ENCODE measurements around the gene NDUFS1.
"Not testable (repeated sequence)": the region's sequence is repeated elsewhere in the genome, so short reads cannot be mapped to it uniquely, and the experiment has no call there.

Gene NDUFS1

DNA sequence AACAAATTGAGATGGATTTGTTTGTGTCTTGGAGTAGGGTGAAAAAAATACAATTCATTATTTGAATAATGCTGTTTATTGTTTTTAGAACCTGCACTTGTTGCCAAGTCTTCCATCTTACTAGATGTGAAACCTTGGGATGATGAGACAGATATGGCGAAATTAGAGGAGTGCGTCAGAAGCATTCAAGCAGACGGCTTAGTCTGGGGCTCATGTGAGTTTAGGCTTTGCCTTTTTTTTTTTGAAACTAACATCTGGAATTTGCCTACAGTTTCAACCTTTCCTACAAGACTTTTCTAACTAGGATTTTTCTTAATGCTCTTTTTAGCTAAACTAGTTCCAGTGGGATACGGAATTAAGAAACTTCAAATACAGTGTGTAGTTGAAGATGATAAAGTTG, 3.2 kb upstream of the NDUFS1 start:
- not testable (repeated sequence) for DNase-seq (ENCODE audit: low spot score)

- DNase-seq (ENCODE audit: low spot score) = no peak
These were observed 1.5 kb upstream of the NDUFS1 start for GRCh38 chr2:206160807-206161179.

GRCh38 chr2:206160125-206160806, 1.0 kb upstream of the NDUFS1 start:
- no peak for DNase-seq (ENCODE audit: low spot score)

- DNase-seq (ENCODE audit: low spot score) = no peak
These were observed 490 bp downstream of the NDUFS1 start for GRCh38 chr2:206158563-206159345.

DNA sequence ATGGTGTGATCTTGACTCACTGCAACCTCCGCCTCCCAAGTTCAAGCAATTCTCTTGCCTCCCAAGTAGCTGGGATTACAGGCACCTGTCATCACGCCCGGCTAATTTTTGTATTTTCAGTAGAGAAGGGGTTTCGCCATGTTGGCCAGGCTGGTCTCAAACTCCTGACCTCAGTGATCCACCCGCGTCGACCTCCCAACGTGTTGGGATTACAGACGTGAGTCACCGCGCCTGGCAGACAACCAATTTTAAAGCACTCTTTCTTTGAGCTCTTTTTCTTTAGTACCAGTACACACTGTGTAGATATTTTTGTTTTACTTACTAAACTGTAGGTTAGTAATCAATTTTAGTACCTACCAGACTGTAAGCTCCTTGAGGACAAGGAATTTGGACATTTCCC, 2.2 kb downstream of the NDUFS1 start:
- DNase-seq (ENCODE audit: low spot score) = not testable (repeated sequence)

GRCh38 chr2:206154197-206154596, 5.0 kb downstream of the NDUFS1 start:
- DNase-seq (ENCODE audit: low spot score) = no peak

GRCh38 chr2:206150631-206151030, 8.6 kb downstream of the NDUFS1 start:
- DNase-seq (ENCODE audit: low spot score) = no peak

- no peak for DNase-seq (ENCODE audit: low spot score)
These were observed 9.1 kb downstream of the NDUFS1 start for GRCh38 chr2:206150168-206150567.

GRCh38 chr2:206149330-206149729, 9.9 kb downstream of the NDUFS1 start:
- no peak for DNase-seq (ENCODE audit: low spot score)

GRCh38 chr2:206145665-206146064, 13.6 kb downstream of the NDUFS1 start:
- no peak for DNase-seq (ENCODE audit: low spot score)

- no peak for DNase-seq (ENCODE audit: low spot score)
These were observed 14.9 kb downstream of the NDUFS1 start for GRCh38 chr2:206144383-206144782.

DNA sequence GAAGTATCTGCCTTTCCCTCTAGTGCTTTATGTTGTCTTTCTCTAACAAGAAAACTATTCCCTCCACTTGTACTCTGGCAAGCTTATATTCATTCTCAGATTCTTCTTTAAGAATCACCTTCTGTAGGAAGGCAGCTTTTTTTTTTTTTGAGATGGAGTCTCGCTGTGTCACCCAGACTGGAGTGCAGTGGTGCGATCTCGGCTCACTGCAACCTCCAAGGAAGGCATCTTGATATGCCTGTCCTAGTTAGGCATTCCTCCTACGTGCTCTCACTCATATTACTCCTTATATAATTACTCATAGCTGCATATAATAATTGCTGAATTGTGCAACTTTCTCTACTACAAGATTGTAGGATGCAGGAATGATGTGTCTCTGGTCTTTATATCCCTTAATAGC, 15.8 kb downstream of the NDUFS1 start:
- no peak for DNase-seq (ENCODE audit: low spot score)

DNA sequence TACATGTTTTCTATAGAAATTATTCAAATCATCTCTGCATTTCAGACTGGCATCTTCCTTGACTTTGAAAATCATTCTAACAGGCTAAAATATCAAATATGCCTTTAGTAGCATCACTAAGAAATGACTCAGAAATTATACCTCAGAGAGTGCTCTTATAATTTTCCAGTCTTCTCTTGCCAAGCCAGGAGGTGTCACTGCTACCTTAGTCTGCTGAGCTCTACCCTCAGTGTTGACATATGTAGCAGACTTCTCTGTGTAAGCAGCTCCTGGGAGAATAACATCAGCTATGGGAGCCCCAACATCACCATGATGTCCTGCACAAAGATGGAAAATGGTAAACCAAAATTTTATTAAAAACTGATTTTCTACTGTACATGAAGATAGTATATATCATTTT, 31.6 kb downstream of the NDUFS1 start:
- DNase-seq (ENCODE audit: low spot score) = no peak

DNA sequence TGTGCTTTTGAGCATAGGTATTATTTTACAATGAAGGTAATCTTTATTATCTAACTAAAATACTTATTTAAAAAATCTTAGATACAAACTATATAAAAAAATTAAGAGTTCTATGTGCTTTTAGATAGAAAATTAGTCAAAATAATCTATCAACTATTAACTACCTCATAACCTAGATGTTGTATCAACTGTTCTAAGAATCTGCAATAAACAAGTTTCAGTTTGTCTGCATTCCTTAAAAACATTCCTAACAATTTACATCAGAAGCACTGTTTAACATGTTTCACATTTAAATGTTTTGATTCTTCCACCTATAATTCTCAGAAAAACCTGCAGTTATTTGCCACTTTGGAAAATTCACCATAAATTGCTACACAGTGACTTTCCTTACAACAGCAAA, 33.3 kb downstream of the NDUFS1 start:
- DNase-seq (ENCODE audit: low spot score) = no peak

GRCh38 chr2:206122569-206122968, 36.7 kb downstream of the NDUFS1 start:
- not testable (repeated sequence) for DNase-seq (ENCODE audit: low spot score)

DNA sequence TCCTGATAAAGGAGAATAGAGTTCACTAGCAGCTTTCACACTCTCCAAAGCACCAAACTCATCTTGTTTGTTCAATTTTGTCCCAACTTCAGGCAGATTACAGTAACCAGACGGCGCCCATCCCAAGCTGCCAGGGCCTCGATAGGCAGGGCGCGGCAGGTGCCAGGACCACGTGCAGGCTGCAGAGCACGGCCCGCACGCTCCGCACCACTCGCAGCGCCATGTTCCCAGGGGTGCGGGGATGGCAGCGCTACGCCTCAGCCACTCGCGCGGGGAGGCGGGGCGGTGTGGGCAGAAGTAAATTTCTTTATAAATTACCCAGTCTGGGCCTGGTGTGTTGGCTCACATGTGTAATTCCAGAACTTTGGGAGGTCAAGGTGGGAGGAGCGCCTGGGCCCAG, 43.0 kb downstream of the NDUFS1 start:
- DNase-seq (ENCODE audit: low spot score) = no peak

DNA sequence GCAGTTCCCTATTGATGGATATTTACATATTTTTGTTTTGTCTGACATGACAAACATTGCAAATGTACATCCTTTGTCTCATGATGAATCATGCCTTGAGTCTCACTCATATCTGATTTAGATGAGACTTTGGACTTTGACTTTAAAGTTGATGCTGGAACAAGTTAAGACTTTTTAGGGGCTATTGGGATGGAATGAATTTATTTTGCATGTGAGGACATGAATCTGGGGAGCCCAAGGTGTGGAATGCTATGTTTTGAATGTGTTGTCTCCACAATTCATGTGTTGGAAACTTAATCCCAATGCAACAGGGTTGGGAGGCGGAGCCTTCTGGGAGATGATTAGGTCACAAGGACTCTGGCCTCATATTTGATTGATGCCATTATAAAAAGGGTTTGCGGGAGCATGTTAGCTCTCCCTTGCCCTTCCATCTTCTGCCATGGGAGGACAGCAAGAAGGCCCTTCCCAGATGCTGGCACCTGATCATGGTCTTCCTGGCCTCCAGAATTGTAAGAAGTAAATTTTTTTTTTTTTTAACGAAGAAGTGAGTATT, 44.1 kb downstream of the NDUFS1 start:
- DNase-seq (ENCODE audit: low spot score) = no peak

DNA sequence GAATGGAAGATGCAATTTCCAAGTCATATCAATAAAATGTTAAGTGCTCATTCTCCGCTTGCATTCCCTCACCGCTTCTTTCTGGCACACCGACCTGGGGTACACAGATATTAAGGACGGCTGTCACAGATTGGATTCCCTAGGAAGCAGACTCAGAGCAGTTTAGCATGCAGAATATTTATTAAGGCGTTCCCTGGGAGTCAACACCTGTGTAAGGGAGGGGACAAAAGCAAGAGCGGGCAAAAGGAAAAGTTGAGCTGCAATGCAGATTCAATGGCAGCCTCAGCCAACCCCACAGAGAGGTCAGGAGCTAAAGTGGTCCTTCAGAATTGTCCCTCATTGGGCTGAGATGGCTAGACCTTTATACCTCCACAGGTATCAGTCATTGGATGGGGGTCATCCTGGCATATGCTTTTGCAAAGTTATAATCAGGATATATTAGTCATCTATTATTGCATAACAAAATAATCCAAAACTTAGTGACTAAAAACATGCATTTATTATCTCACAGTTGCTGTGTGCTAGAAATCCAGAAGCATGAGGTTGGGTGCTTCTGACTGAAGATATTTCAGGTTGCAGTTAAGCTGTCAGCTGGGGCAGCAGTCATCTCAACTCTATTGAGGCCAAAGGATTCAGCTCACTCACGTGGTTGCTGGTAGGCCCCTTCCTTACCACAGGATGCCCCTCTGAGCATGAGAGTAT, 46.2 kb downstream of the NDUFS1 start:
- no peak for DNase-seq (ENCODE audit: low spot score)

GRCh38 chr2:206112108-206112507, 47.1 kb downstream of the NDUFS1 start:
- no peak for DNase-seq (ENCODE audit: low spot score)

- DNase-seq (ENCODE audit: low spot score) = no peak
These were observed 50.5 kb downstream of the NDUFS1 start for GRCh38 chr2:206108713-206109112.

GRCh38 chr2:206105541-206105940, 53.7 kb downstream of the NDUFS1 start:
- DNase-seq (ENCODE audit: low spot score) = no peak

GRCh38 chr2:206105038-206105437, 54.2 kb downstream of the NDUFS1 start:
- no peak for DNase-seq (ENCODE audit: low spot score)

DNA sequence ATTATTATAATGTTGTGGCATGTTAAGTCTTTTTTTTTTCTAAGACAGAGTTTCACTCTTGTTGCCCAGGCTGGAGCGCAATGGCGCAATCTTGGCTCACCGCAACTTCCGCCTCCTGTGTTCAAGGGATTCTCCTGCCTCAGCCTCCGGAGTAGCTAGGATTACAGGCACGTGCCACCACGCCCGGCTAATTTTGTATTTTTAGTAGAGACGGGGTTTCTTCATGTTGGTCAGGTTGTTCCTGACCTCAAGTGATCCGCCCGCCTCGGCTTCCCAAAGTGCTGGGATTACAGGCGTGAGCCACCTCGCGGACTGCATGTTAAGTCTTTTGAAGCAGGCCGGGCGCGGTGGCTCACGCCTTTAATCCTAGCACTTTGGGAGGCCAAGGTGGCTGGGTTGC, 60.4 kb downstream of the NDUFS1 start:
- DNase-seq (ENCODE audit: low spot score) = not testable (repeated sequence)
